Activated CD4-positive, CD25-positive, alpha-beta regulatory T cell treated with anti-CD3 and anti-CD28 coated beads, Interleukin-2, amount 50 U/mL, for 16 hours (primary cell): Measurements from ENCODE around the gene EMCN.
"Not testable (repeated sequence)": the region's sequence is repeated elsewhere in the genome, so short reads cannot be mapped to it uniquely, and the experiment has no call there.

ENCODE experiments used
- DNase-seq: peaks from one replicate; pipeline ENCODE4 v3.0.0-alpha.2; 2020; ENCODE audit warnings: low read depth, low spot score

EMCN gene

GRCh38 chr4:100380401-100380800, 137.4 kb downstream of the EMCN start:
- not testable (repeated sequence) for DNase-seq

GRCh38 chr4:100379583-100380105, 138.2 kb downstream of the EMCN start:
- no peak for DNase-seq

GRCh38 chr4:100372432-100372831, 145.4 kb downstream of the EMCN start:
- DNase-seq, result no peak

GRCh38 chr4:100369871-100370270, 148.0 kb downstream of the EMCN start:
- no peak for DNase-seq

GRCh38 chr4:100367451-100367850, 150.4 kb downstream of the EMCN start:
- no peak for DNase-seq

- DNase-seq, result no peak
Observed at GRCh38 chr4:100366213-100366612, 151.6 kb downstream of the EMCN start.

GRCh38 chr4:100362366-100362765, 155.5 kb downstream of the EMCN start:
- DNase-seq, result no peak

- no peak for DNase-seq
Observed at GRCh38 chr4:100361336-100361735, 156.5 kb downstream of the EMCN start.

- DNase-seq, result no peak
Observed at GRCh38 chr4:100360211-100360610, 157.6 kb downstream of the EMCN start.

GRCh38 chr4:100359441-100359840, 158.4 kb downstream of the EMCN start:
- no peak for DNase-seq

GRCh38 chr4:100357542-100357941, 160.3 kb downstream of the EMCN start:
- DNase-seq, result no peak

GRCh38 chr4:100356172-100356571, 161.7 kb downstream of the EMCN start:
- no peak for DNase-seq

GRCh38 chr4:100352352-100352751, 165.5 kb downstream of the EMCN start:
- not testable (repeated sequence) for DNase-seq

GRCh38 chr4:100348473-100348872, 169.3 kb downstream of the EMCN start:
- DNase-seq, result no peak

- no peak for DNase-seq
Observed at GRCh38 chr4:100347241-100347640, 170.6 kb downstream of the EMCN start.

- DNase-seq, result no peak
Observed at GRCh38 chr4:100345585-100345984, 172.2 kb downstream of the EMCN start.
